B cell (primary cell): ENCODE measurements around the gene ATP11B. TPM values are rescaled to one million over a fixed set of nuclear protein-coding genes. Genes with fewer than 3 reads are reported as not detected.

Experiments used
- ATAC-seq: fragments of 200-7000 bp; cut with Tn5 transposase; one replicate; pipeline ENCODE4 v1.10.0; 2021; ENCODE audit warnings: low read depth, mild to moderate bottlenecking, moderate number of reproducible peaks, moderate library complexity
- CTCF ChIA-PET: fragments of 350-600 bp; sonication (Branson Sonifier 250); formaldehyde crosslinking; loops from one replicate; lab custom pipeline; 2021; ENCODE audit warnings: antibody characterized with exemption, inconsistent platforms; lab: Charles Lee
- POLR2A ChIA-PET: fragments of 350-600 bp; sonication (Branson Sonifier 250); formaldehyde crosslinking; loops from one replicate; lab custom pipeline; 2021; ENCODE audit warnings: antibody characterized with exemption; lab: Charles Lee
- DNase-seq: peaks from one replicate; pipeline ENCODE4 v3.0.0; 2013
- H2AFZ ChIP-seq: 2 replicates; pipeline ENCODE4 v1.6.1; 2012; ENCODE audit warnings: mild to moderate bottlenecking, low read depth, low read length; ENCODE audit not compliant: insufficient read depth, poor library complexity, severe bottlenecking
- H3K27ac ChIP-seq, 2 donors: 1 replicate in 1 of 2; 2 replicates in 1 of 2; pipeline ENCODE4 v1.5.1; 2012 to 2013; ENCODE audit warnings: low read length in 2 of 2, mild to moderate bottlenecking in 2 of 2, moderate library complexity in 1 of 2
- H3K27me3 ChIP-seq, 4 experiments: fragments of 200-600 bp in 1 of 4; sonication (generic) in 1 of 4; replicated peaks in 1 of 4; 1 replicate in 2 of 4; 2 replicates in 2 of 4; pipeline versions ENCODE4 v1.6.1 to v1.7.0; 2013 to 2016; ENCODE audit warnings: low read length in 3 of 4, mild to moderate bottlenecking in 2 of 4, mixed read lengths in 1 of 4, moderate library complexity in 1 of 4; ENCODE audit not compliant: insufficient read depth in 4 of 4, control insufficient read depth in 3 of 4; ENCODE audit errors: control extremely low read depth in 1 of 4
- H3K36me3 ChIP-seq, 2 experiments: replicated peaks in 1 of 2; 1 replicate in 1 of 2; 2 replicates in 1 of 2; pipeline versions ENCODE4 v1.6.1 to v1.7.1; 2013; ENCODE audit warnings: low read length in 1 of 2; ENCODE audit not compliant: insufficient read depth in 2 of 2, control insufficient read depth in 1 of 2; ENCODE audit errors: control extremely low read depth in 1 of 2, extremely low read depth in 1 of 2
- H3K4me1 ChIP-seq, 2 donors: fragments of 200-600 bp in 1 of 2; sonication (generic) in 1 of 2; 1 replicate in 1 of 2; 2 replicates in 1 of 2; pipeline versions ENCODE4 v1.5.1 to v1.6.1; 2013 to 2017; ENCODE audit warnings: low read length in 2 of 2; ENCODE audit not compliant: control insufficient read depth in 2 of 2, insufficient read depth in 2 of 2
- H3K4me2 ChIP-seq: replicated peaks from 2 replicates; pipeline ENCODE3; 2012; ENCODE audit warnings: mild to moderate bottlenecking, low read depth, low read length; ENCODE audit not compliant: poor library complexity, severe bottlenecking
- H3K4me3 ChIP-seq, 5 experiments: fragments of 200-600 bp in 1 of 5; sonication (generic) in 1 of 5; 1 replicate in 3 of 5; 2 replicates in 2 of 5; pipeline versions ENCODE4 v1.5.1 to v1.7.0; 2011 to 2016; ENCODE audit warnings: low read length in 4 of 5, mild to moderate bottlenecking in 4 of 5, low read depth in 2 of 5, control low read depth in 1 of 5, moderate library complexity in 1 of 5; ENCODE audit not compliant: insufficient read depth in 1 of 5; ENCODE audit errors: control extremely low read depth in 1 of 5, extremely low read depth in 1 of 5
- H3K79me2 ChIP-seq: fragments of 200-600 bp; sonication (generic); one replicate; pipeline ENCODE4 v1.6.0; 2016; ENCODE audit warnings: low read length; ENCODE audit not compliant: control insufficient read depth, insufficient read depth
- H3K9ac ChIP-seq: fragments of 200-600 bp; sonication (generic); 2 replicates; pipeline ENCODE4 v1.6.1; 2017; ENCODE audit warnings: mild to moderate bottlenecking, low read length, moderate library complexity
- H3K9me3 ChIP-seq, 3 donors: one replicate each; pipeline versions ENCODE4 v1.6.1 to v1.7.1; 2013; ENCODE audit warnings: low read length in 2 of 3; ENCODE audit not compliant: control insufficient read depth in 2 of 3, insufficient read depth in 1 of 3; ENCODE audit errors: control extremely low read depth in 1 of 3
- H4K20me1 ChIP-seq: 2 replicates; pipeline ENCODE4 v1.6.0; 2012; ENCODE audit warnings: mild to moderate bottlenecking, low read length; ENCODE audit not compliant: insufficient read depth, control insufficient read depth, poor library complexity, severe bottlenecking
- H3K27ac Mint-ChIP-seq: one replicate; pipeline ENCODE4 v1.8.0; 2021; ENCODE audit warnings: mixed read lengths
- H3K27me3 Mint-ChIP-seq: one replicate; pipeline ENCODE4 v1.8.0; 2021; ENCODE audit warnings: mixed read lengths
- H3K4me1 Mint-ChIP-seq: one replicate; pipeline ENCODE4 v1.8.0; 2021; ENCODE audit warnings: mixed read lengths
- H3K4me3 Mint-ChIP-seq: one replicate; pipeline ENCODE4 v1.8.0; 2021; ENCODE audit warnings: mixed read lengths
- H3K9me3 Mint-ChIP-seq: one replicate; pipeline ENCODE4 v1.8.0; 2022; ENCODE audit warnings: mixed read lengths; ENCODE audit not compliant: insufficient read depth
- EZH2 ChIP-seq: IDR thresholded peaks from 2 replicates; pipeline ENCODE4 v1.6.1; 2012; ENCODE audit warnings: borderline replicate concordance, low read depth, mild to moderate bottlenecking, moderate library complexity, low read length; ENCODE audit not compliant: insufficient read depth, poor library complexity, severe bottlenecking
- WGBS: methylation state at CpG from one replicate; pipeline ENCODE4 v1.1.5; 2013; ENCODE audit warnings: missing lambda C conversion rate; ENCODE audit not compliant: insufficient coverage; 5-methylcytosine and 5-hydroxymethylcytosine counted together
- intact Hi-C: fragments of 100-400 bp; cut with micrococcal nuclease; formaldehyde crosslinking; loops from one replicate; pipeline ENCODE4 v1.10.0; 2022
- polyA plus RNA-seq: library from polyadenylated mRNA; depleted of rRNA; stranded (reverse); fragments of >200 nt; gene quantifications from 2 replicates; pipeline ENCODE4 v1.2.3, GENCODE V29; 2012
- total RNA-seq, 2 donors: library from RNA; stranded (reverse); fragments of 120-200 nt in 1 of 2; gene quantifications; 1 replicate in 1 of 2; 2 replicates in 1 of 2; pipeline versions ENCODE4 v1.2.3 to v1.2.4, GENCODE V29; 2013 to 2022
- TF ChIP-seq, protein P1 (sequence below): fragments of 200-600 bp; IDR thresholded peaks from one replicate; pipeline ENCODE4 v1.8.0; 2022; ENCODE audit warnings: antibody characterized with exemption, mild to moderate bottlenecking

Gene ATP11B
- total and polyA plus RNA-seq, 2 donors (not counting 1 experiment from before 2014, with no cell fraction given): 14.0 to 81.9 TPM

DNA sequence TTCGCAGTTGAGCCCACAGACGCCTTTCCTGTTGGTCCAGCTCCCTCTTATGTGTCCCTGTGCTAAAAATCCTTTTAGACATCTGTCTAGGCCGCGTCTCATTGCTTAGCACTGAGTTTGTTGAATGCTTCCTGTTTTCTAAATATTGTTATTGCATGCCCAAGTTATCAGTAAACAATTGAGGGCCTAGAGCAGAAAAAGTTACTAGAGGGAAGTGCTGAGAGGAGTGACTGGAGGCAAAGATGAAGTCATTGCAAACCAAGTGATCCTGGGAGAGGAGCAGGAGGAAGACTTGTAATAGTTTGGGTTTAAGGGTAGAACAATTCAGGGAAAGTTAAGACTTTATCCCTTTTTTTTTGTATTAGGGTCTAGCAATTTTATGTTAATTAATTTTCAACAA, 98.9 kb downstream of the ATP11B start:
- H3K27me3 Mint-ChIP-seq: no peaks in the 10 kb centered on the region
- ATAC-seq: no peak
- 94% methylated on average over 4 of the region's 4 CpGs for WGBS
- Histone ChIP-seq H3K36me3 (peaks cover 16 to 48% of the 10 kb centered on the region in 2 experiments), H2AFZ (no peak overlapping the region), H3K4me1 (no peaks in the 10 kb centered on the region), H3K79me2 (no peaks in the 10 kb centered on the region), H3K4me3 (no peak overlapping the region), H3K9ac (no peak overlapping the region), H3K27me3 (no peaks in the 10 kb centered on the region), H3K4me2 (no peak overlapping the region), H3K9me3 (no peaks in the 10 kb centered on the region), H3K27ac (no peak overlapping the region), H4K20me1 (no peaks in the 10 kb centered on the region)
- H3K9me3 Mint-ChIP-seq: no peaks in the 10 kb centered on the region
- no peak overlapping the region for H3K4me3 Mint-ChIP-seq
- no peaks in the 10 kb centered on the region for H3K4me1 Mint-ChIP-seq
- intact Hi-C loops: no loop called here
- CTCF ChIA-PET: no interaction called here
- no peak overlapping the region for H3K27ac Mint-ChIP-seq
- no peak for DNase-seq
- POLR2A ChIA-PET: no interaction called here
- TF ChIP-seq EZH2: no peak
- TF ChIP-seq, protein P1, sequence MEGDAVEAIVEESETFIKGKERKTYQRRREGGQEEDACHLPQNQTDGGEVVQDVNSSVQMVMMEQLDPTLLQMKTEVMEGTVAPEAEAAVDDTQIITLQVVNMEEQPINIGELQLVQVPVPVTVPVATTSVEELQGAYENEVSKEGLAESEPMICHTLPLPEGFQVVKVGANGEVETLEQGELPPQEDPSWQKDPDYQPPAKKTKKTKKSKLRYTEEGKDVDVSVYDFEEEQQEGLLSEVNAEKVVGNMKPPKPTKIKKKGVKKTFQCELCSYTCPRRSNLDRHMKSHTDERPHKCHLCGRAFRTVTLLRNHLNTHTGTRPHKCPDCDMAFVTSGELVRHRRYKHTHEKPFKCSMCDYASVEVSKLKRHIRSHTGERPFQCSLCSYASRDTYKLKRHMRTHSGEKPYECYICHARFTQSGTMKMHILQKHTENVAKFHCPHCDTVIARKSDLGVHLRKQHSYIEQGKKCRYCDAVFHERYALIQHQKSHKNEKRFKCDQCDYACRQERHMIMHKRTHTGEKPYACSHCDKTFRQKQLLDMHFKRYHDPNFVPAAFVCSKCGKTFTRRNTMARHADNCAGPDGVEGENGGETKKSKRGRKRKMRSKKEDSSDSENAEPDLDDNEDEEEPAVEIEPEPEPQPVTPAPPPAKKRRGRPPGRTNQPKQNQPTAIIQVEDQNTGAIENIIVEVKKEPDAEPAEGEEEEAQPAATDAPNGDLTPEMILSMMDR: no peak

DNA sequence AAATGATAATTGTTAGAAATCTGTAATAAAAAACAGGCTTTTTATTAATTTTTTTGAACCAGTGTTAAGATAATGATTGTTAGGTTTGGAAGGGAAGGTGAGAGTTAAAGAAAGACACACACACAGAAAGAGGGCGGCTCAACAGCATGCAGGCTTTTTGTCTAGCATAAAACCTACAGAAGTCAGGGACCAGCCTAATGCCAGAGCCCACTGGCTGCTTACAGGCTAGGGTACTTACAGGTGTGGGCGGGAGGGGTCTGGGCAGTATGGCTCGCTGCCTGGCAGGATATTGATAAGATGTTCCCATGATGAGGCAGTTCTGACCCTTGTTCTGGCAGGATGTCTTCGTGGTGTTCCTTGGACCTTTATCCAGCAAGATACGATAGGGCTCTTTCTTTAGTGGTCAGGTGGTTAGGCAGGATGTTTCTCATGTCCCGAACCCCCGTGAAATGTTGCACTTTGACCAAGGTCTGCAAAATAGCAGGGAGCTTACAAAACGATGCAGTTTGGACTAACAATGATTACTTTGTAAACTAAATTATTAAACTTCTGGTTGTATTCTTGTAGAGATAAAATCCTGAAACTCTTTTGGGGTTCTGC, 102.3 kb downstream of the ATP11B start:
- CTCF ChIA-PET: no interaction called here
- Histone ChIP-seq H3K9me3 (no peaks in the 10 kb centered on the region), H3K27me3 (no peaks in the 10 kb centered on the region), H3K4me3 (no peak overlapping the region), H3K36me3 (peaks cover 16 to 44% of the 10 kb centered on the region in 2 experiments), H4K20me1 (no peaks in the 10 kb centered on the region), H2AFZ (no peak overlapping the region), H3K27ac (no peak overlapping the region), H3K4me1 (no peaks in the 10 kb centered on the region), H3K9ac (no peak overlapping the region), H3K79me2 (no peaks in the 10 kb centered on the region), H3K4me2 (no peak overlapping the region)
- DNase-seq: no peak
- no peaks in the 10 kb centered on the region for H3K4me1 Mint-ChIP-seq
- no peaks in the 10 kb centered on the region for H3K9me3 Mint-ChIP-seq
- no peak for ATAC-seq
- TF ChIP-seq EZH2: no peak
- TF ChIP-seq, protein P1: no peak
- no peaks in the 10 kb centered on the region for H3K27me3 Mint-ChIP-seq
- no peak overlapping the region for H3K4me3 Mint-ChIP-seq
- intact Hi-C loops: no loop called here
- no peak overlapping the region for H3K27ac Mint-ChIP-seq
- POLR2A ChIA-PET: no interaction called here
- WGBS: 96% methylated on average over 5 of the region's 8 CpGs
